Activated T-cell treated with anti-CD3 and anti-CD28 coated beads, Interleukin-2, amount 50 U/mL, for 24 hours (primary cell): ENCODE data around the gene NXPH2.

Experiments
- DNase-seq: peaks from one replicate; pipeline ENCODE4 v3.0.0-alpha.2; 2020
- H3K27ac Mint-ChIP-seq: 2 replicates; pipeline ENCODE4 v1.8.0; 2020; ENCODE audit warnings: mild to moderate bottlenecking, mixed read lengths
- H3K27me3 Mint-ChIP-seq: 2 replicates; pipeline ENCODE4 v1.8.0; 2020; ENCODE audit warnings: mixed read lengths
- H3K36me3 Mint-ChIP-seq: 2 replicates; pipeline ENCODE4 v1.8.0; 2020; ENCODE audit warnings: low read depth, mixed read lengths
- H3K4me1 Mint-ChIP-seq: 2 replicates; pipeline ENCODE4 v1.8.0; 2020; ENCODE audit warnings: low read depth, mixed read lengths
- H3K4me3 Mint-ChIP-seq: 2 replicates; pipeline ENCODE4 v1.8.0; 2020; ENCODE audit warnings: mild to moderate bottlenecking, moderate library complexity, mixed read lengths
- H3K9me3 Mint-ChIP-seq: 2 replicates; pipeline ENCODE4 v1.8.0; 2020; ENCODE audit warnings: mixed read lengths

Gene NXPH2

DNA sequence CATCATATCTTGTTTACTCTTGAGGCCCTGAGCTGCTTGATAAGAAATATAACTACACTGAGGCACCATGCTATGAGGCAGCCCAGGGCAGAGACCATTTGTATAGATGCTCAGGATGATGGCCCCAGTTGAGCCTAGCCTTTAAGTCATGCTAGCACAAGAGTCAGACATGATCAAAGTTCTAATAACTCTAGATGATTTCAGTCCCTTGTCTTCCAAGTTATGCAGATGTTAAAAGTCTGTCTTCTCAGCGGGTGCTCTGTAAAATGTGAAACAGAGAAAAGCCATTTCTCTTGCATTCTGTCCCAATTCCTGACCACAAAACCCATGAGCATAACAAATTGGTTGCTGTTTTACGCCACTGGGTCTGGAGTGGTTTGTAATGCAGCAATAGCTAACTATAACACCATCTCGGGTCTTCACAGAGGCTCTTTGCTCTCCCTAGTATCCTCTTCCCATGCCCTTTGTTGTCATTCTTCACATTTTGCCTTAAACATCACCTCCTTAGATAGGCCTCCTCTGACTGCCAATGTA is 49.6 kb downstream of the NXPH2 start:
- no peaks in the 10 kb centered on the region for H3K36me3 Mint-ChIP-seq
- no peak overlapping the region for H3K4me3 Mint-ChIP-seq
- no peaks in the 10 kb centered on the region for H3K4me1 Mint-ChIP-seq
- peaks cover 13% of the 10 kb centered on the region for H3K9me3 Mint-ChIP-seq
- DNase-seq: no peak
- H3K27ac Mint-ChIP-seq: no peak overlapping the region
- H3K27me3 Mint-ChIP-seq: peaks cover 4% of the 10 kb centered on the region

DNA sequence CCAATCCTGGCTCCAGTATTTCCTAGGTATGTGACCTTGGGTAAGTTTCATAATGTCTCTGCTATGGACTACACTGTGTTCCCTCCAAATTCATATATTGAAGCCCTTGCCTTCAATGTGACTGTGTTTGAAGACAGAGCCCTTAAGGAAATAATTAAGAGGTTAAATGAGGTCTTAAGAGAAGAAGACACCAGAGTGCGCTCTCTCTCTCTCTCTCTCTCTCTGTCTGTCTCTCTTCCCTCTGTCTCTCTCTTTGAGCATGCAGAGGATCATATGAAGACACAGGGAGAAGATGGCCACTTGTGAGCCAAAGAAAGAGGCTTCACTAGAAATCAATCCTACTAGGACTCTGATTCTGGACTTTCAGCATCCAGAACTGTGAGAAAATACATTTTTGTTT is 52.2 kb downstream of the NXPH2 start:
- H3K27me3 Mint-ChIP-seq: peaks cover 4% of the 10 kb centered on the region
- DNase-seq: no peak
- no peaks in the 10 kb centered on the region for H3K4me1 Mint-ChIP-seq
- H3K9me3 Mint-ChIP-seq: no peaks in the 10 kb centered on the region
- no peak overlapping the region for H3K27ac Mint-ChIP-seq
- H3K4me3 Mint-ChIP-seq: no peak overlapping the region
- no peaks in the 10 kb centered on the region for H3K36me3 Mint-ChIP-seq

DNA sequence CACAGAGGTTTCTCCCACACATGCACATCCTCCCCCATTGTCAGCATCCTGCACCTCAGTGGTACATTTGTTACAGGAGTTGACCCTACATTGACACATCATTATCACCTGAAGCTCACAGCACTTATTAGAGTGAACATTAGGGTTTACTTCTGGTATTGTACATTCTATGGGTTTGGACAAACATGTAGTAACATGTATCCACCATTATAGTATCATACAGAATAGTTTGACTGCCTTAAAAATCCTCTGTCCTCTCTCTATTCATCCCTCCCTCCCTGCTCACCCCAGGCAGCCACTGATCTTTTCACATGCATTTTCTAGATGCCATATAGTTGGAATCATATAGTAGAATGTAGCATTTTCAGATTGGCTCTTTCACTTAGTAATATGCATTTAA is 53.5 kb downstream of the NXPH2 start:
- H3K27me3 Mint-ChIP-seq: peaks cover 4% of the 10 kb centered on the region
- no peaks in the 10 kb centered on the region for H3K36me3 Mint-ChIP-seq
- H3K4me3 Mint-ChIP-seq: no peak overlapping the region
- H3K27ac Mint-ChIP-seq: no peak overlapping the region
- no peaks in the 10 kb centered on the region for H3K9me3 Mint-ChIP-seq
- no peak for DNase-seq
- H3K4me1 Mint-ChIP-seq: no peaks in the 10 kb centered on the region

DNA sequence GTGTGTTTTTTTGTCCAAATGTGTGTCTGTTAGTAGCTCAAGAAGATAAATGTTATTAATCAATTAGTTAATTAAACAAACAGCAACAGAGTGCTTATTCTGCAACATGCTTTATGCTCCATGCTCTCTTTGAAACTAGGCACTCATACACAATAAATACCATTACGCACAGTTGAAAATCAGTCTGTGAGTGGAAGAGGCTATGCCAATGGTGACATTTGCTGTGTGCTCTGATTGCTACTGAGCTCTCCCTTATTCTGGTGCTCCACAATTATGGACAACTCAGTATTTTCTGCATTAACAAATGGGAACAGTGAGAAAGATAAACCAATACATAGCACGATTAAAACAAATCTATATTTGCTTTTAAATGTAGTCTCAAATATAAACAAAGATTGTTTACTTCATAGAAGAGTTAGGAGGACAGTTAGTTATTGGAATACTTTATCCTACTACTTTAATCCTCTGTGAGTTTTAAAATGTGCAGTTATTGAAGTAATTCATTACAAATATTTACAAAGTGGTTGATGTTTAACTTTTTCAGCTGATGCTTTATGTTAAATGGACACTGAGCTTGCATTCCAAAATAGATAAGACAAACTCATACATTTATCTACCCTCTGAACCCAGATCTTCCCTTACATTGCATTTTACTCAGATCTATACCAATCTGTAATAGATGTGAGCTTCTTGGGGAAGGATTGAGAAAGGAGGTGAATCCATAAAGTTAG is 55.3 kb downstream of the NXPH2 start:
- H3K4me1 Mint-ChIP-seq: no peaks in the 10 kb centered on the region
- no peaks in the 10 kb centered on the region for H3K27me3 Mint-ChIP-seq
- no peak overlapping the region for H3K4me3 Mint-ChIP-seq
- no peaks in the 10 kb centered on the region for H3K36me3 Mint-ChIP-seq
- no peak for DNase-seq
- H3K27ac Mint-ChIP-seq: no peak overlapping the region
- H3K9me3 Mint-ChIP-seq: no peaks in the 10 kb centered on the region

DNA sequence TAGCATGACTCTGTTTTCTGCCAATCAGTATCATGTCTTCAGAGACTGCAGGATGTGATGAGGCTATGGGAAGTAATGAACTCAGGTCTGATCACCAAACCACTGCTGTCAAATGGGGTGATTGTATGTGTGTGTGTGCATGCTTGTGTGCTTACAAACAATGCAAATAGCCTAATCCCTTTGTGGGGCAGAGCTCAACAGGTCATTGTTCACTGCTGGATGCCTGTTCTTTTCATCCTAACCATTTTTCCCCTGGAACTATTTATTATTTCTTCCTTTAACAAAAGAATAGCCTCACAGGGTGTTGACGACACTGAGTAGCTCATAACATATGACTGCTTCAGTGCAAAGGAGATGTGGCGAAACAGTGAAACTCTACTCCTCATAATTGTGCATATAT is 55.9 kb downstream of the NXPH2 start:
- H3K36me3 Mint-ChIP-seq: no peaks in the 10 kb centered on the region
- no peaks in the 10 kb centered on the region for H3K4me1 Mint-ChIP-seq
- no peaks in the 10 kb centered on the region for H3K27me3 Mint-ChIP-seq
- H3K9me3 Mint-ChIP-seq: no peaks in the 10 kb centered on the region
- no peak overlapping the region for H3K27ac Mint-ChIP-seq
- DNase-seq: no peak
- H3K4me3 Mint-ChIP-seq: no peak overlapping the region

DNA sequence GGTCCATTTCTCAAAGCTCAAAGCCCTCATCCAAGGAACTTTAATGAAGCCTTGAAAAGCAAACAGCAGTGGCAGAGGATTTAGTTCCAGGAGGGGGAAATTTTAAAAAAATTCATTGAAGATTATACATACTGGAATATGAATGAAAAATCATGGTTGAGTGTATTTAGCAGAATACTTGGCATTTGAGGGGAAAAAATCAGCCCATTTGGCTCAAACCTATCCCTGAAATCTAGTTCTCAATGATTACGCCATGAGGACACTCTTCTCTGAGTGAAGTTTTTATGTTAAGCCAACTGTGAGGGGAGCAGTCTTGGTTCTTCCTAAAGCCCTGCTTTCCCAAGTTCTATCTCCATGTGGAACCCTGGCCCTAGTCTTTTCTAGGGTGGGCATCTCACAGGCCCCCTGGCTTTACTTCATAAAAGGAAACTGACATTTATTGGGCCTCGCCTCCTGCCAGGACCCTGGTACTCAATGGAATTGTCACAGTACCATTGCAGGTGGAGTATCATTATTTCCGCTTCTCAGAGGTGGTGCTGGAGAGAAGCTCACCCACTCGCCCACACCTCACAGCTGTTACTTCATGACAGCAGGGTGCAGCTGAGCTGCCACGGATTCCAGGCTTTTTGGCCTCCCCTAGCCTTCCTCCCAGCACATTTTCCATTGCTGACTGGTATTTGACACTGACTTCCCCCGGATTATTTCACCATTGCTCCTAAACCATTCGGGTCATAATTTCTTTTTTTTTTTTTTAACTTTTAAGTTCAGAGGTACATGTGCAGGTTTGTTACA is 56.8 kb downstream of the NXPH2 start:
- DNase-seq: no peak
- no peak overlapping the region for H3K4me3 Mint-ChIP-seq
- no peaks in the 10 kb centered on the region for H3K27me3 Mint-ChIP-seq
- H3K9me3 Mint-ChIP-seq: no peaks in the 10 kb centered on the region
- no peak overlapping the region for H3K27ac Mint-ChIP-seq
- no peaks in the 10 kb centered on the region for H3K36me3 Mint-ChIP-seq
- no peaks in the 10 kb centered on the region for H3K4me1 Mint-ChIP-seq

DNA sequence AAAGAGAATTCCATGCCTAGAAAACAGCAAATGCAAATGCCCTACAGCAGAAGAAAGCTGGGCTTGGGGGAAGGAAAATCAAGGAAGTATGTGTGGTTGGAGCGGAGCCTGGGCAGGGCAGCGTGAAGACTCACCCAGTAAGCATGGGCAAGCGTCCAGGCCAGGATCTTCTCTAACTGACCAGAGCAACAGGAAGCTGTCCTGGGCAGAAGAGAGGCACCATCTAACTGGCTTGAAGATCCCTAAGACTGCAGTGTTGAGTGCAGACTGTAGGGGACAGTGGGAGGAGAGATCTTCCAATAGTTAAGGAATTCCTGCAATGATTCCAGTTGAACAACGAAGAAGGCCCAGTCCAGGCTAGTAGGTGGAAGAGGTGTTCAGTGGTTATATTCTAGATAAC is 57.9 kb downstream of the NXPH2 start:
- H3K27me3 Mint-ChIP-seq: no peaks in the 10 kb centered on the region
- no peak for DNase-seq
- no peaks in the 10 kb centered on the region for H3K4me1 Mint-ChIP-seq
- H3K27ac Mint-ChIP-seq: no peak overlapping the region
- H3K36me3 Mint-ChIP-seq: no peaks in the 10 kb centered on the region
- H3K9me3 Mint-ChIP-seq: no peaks in the 10 kb centered on the region
- H3K4me3 Mint-ChIP-seq: no peak overlapping the region

DNA sequence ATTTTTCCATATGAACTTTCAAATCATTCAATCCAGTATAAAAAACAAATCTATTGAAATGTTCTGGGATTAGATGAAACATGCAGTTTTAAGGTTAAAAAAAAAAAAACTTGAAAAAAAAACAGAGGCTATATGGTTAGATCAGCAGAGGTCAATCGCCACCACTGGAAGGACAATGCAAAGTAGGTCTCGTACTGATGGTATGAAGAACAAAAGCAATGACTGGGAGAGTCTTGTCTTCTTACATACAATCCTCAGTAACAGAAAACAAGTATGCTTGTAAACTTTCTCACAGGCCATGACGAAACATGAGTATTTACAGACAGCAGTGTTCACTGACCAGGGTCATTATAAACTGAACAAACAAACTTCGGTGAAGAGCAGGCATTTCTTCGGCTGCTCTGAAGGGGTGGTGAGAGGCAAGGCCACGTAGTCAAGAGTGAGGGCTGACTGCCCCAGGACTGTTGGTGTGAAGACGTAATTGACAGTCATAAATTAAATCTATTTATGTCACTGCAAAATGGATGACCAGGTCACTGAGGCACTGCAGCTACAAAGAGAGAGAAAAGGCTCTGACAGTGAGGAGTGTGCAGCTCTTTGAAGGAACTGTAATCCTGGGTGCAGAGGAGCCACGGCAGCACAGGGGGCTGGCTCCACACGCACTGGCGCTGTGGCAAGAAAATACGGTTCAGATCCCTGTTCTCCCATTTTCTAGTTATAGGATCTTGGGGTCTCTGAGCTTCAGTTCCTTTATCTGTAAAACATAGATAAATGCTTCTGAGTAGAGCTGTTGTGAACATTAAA is 60.0 kb downstream of the NXPH2 start:
- Mint-ChIP-seq H3K36me3 (no peaks in the 10 kb centered on the region), H3K4me3 (no peak overlapping the region), H3K4me1 (no peaks in the 10 kb centered on the region), H3K27me3 (peaks cover 2% of the 10 kb centered on the region), H3K27ac (no peak overlapping the region), H3K9me3 (no peaks in the 10 kb centered on the region)
- no peak for DNase-seq

DNA sequence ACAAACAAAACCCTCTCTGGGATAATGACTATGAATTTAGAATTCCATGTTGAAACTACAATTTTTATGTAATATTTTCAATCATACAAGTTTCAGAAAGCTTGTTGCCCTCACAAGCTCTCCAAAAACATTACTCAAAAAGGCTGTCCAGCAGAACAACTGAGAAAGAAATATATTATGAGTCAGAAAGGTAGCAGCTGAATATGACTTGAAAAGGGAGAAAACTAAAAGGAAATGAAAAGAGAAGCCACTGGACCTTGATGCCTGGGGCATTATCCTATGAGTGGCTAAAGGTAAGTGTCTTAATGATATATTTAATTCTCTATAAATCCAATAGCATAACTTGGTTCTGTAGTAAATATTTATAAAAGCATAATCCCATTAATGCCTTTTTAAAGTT is 61.8 kb downstream of the NXPH2 start:
- Mint-ChIP-seq H3K27me3 (peaks cover 2% of the 10 kb centered on the region), H3K36me3 (no peaks in the 10 kb centered on the region), H3K27ac (no peak overlapping the region), H3K9me3 (no peaks in the 10 kb centered on the region), H3K4me1 (no peaks in the 10 kb centered on the region), H3K4me3 (no peak overlapping the region)
- DNase-seq: no peak

DNA sequence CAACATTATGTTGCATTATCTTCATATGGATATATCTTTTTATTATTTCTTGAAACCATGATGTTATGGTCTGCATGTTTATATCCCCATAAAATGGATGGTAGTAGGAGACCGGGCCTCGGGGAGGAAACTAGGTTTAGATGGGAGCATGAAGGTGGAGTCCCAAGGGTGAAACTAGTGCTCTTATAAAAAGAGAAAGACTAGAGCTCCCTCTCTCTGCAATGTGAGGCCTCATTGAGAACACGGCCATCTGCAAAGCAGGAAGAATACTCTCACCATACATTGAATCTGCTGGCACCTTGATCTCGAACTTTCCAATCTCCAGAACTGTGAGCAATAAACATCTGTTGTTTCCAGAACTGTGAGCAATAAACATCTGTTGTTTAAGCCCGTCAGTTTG is 64.0 kb downstream of the NXPH2 start:
- H3K4me1 Mint-ChIP-seq: no peaks in the 10 kb centered on the region
- no peak for DNase-seq
- H3K9me3 Mint-ChIP-seq: no peaks in the 10 kb centered on the region
- H3K4me3 Mint-ChIP-seq: no peak overlapping the region
- peaks cover 7% of the 10 kb centered on the region for H3K27me3 Mint-ChIP-seq
- H3K36me3 Mint-ChIP-seq: no peaks in the 10 kb centered on the region
- no peak overlapping the region for H3K27ac Mint-ChIP-seq

DNA sequence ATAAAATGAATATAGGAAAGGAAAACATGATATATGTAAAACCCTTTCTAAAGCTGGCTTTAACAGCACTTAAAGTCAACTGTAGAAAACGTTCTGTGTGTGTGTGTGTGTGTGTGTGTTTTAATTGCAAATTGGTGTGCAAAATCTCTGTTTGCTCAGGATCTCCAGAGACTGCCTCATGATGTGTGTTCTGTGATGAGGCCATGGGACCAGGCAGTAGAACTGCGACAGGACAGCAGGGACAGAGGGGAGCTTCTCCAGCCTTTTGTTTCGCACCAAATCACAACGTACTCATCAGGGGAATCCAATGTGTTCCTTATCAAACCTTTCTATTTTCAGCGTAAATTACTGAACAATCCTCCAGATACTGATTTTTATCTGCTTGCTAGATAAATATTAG is 66.7 kb downstream of the NXPH2 start:
- Mint-ChIP-seq H3K4me3 (no peak overlapping the region), H3K27me3 (peaks cover 7% of the 10 kb centered on the region), H3K4me1 (no peaks in the 10 kb centered on the region), H3K9me3 (no peaks in the 10 kb centered on the region), H3K36me3 (no peaks in the 10 kb centered on the region), H3K27ac (no peak overlapping the region)
- no peak for DNase-seq

DNA sequence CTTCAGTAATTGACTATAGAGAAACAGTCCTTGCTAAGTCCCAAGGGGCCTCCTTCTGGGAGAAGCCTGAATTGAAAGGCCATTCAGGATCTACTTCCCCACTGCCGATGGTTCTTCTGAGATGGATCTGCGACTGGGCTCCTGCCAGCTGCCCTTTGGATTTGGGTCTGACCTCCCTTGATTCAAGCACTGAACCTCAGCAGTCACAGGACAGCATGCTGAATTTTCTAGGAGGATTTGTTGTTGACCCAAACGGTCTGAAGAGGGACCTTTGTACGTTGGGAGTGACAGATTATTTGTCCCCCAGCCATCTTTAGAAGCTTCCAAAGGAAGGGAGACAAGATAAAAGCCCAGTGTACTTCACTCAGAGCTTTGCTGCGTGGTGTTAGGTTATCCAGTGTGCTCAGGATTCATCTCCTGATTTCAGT is 67.1 kb downstream of the NXPH2 start:
- H3K9me3 Mint-ChIP-seq: no peaks in the 10 kb centered on the region
- no peak overlapping the region for H3K27ac Mint-ChIP-seq
- DNase-seq: no peak
- H3K27me3 Mint-ChIP-seq: peaks cover 7% of the 10 kb centered on the region
- no peaks in the 10 kb centered on the region for H3K36me3 Mint-ChIP-seq
- H3K4me3 Mint-ChIP-seq: no peak overlapping the region
- H3K4me1 Mint-ChIP-seq: no peaks in the 10 kb centered on the region

DNA sequence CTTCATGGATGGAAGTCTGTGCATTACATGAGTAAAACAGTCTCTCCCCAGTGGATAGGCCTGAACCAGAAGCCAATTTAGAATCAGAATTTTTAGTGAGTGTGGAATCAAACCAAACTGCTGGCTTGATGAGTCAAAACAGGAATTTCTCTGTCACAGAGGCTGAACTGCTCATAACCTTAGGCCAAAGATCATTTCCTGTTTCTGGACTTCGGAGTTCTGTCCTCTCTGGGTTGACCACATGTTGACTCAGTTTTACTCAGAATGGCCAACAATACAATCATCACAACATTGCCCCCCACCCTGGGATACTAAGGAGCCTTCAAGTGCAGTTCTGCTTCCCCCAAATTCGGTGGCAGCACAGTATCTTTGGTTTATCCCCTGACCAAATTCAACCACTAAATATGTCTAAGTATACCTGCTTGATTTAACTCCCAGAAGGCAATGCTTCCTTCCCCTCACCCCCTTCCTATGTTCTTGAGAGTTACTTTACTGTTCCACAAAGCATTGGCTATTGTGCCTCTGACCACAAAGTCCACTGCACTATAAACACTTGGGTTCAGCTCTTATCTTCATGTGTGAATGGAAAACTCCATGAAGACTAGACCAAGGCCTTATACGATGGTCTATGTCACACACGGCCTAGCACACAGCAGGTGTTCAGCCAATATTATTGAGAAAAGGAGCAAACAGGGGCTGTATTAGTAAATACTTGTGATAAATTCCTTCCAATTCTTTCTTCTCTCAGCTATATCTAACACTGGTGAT is 67.8 kb downstream of the NXPH2 start:
- Mint-ChIP-seq H3K27me3 (peaks cover 7% of the 10 kb centered on the region), H3K4me1 (no peaks in the 10 kb centered on the region), H3K4me3 (no peak overlapping the region), H3K36me3 (no peaks in the 10 kb centered on the region), H3K9me3 (no peaks in the 10 kb centered on the region), H3K27ac (no peak overlapping the region)
- no peak for DNase-seq

DNA sequence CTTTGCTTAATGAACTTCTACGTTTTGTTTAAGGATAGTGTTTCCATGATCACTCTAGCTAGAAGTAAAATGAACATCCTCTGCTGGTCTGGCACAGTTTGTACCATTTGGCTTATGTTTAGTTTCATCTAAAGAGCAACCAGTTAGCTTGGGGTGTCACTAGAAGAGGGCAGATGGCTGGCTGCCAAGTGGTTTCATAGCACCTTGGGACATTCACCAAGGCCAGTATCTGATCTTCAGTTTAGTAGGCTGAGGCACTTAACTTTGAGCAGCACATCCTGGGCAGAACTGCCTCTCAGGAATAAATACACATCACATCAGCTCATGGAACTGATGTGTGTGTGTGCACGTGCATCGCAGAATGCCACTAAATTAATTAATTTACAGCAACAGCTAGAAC is 68.4 kb downstream of the NXPH2 start:
- no peak for DNase-seq
- H3K27me3 Mint-ChIP-seq: peaks cover 7% of the 10 kb centered on the region
- no peaks in the 10 kb centered on the region for H3K36me3 Mint-ChIP-seq
- no peak overlapping the region for H3K27ac Mint-ChIP-seq
- H3K9me3 Mint-ChIP-seq: no peaks in the 10 kb centered on the region
- no peaks in the 10 kb centered on the region for H3K4me1 Mint-ChIP-seq
- H3K4me3 Mint-ChIP-seq: no peak overlapping the region
